Loucy (cell line): ENCODE measurements around the gene MAP3K19.

Experiments used
- EZH2phosphoT487 ChIP-seq: fragments of 200-600 bp; IDR thresholded peaks from 2 replicates; pipeline ENCODE4 v1.6.1; 2018; ENCODE audit warnings: antibody characterized with exemption, mild to moderate bottlenecking, moderate library complexity, borderline replicate concordance
- TF ChIP-seq, protein P1 (sequence below): fragments of 200-600 bp; sonication (generic); conservative IDR thresholded peaks from 2 replicates; pipeline ENCODE4 v1.5.1; 2014; ENCODE audit warnings: mild to moderate bottlenecking, antibody characterized with exemption, low read length

DNA sequence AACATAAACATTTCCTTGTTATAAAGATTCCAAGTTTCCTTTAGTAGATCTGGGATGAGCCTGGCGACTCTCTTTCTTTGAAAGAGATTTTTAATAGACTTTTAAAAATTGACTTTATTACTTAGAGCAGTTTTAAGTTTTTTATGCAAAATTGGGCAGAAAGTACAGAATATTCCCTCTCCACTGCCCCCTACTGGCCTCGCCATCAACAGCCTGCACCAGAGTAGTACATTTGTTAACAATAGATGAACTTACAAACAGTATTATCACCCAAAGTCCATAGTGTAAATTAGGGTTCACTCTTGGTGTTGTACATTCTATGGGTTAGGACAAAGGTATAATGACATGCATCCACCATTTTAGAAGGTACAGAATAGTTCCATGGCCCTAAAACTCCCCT is 3.9 kb downstream of the MAP3K19 start:
- TF ChIP-seq, protein P1, sequence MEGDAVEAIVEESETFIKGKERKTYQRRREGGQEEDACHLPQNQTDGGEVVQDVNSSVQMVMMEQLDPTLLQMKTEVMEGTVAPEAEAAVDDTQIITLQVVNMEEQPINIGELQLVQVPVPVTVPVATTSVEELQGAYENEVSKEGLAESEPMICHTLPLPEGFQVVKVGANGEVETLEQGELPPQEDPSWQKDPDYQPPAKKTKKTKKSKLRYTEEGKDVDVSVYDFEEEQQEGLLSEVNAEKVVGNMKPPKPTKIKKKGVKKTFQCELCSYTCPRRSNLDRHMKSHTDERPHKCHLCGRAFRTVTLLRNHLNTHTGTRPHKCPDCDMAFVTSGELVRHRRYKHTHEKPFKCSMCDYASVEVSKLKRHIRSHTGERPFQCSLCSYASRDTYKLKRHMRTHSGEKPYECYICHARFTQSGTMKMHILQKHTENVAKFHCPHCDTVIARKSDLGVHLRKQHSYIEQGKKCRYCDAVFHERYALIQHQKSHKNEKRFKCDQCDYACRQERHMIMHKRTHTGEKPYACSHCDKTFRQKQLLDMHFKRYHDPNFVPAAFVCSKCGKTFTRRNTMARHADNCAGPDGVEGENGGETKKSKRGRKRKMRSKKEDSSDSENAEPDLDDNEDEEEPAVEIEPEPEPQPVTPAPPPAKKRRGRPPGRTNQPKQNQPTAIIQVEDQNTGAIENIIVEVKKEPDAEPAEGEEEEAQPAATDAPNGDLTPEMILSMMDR, result peak; percentile 80
- no peak for TF ChIP-seq EZH2phosphoT487
